Measurements from ENCODE around the gene POGK.
"Not testable (repeated sequence)": the region's sequence is repeated elsewhere in the genome, so short reads cannot be mapped to it uniquely, and the experiment has no call there.

The POGK gene

GRCh38 chr1:166869318-166870099 is 30.2 kb downstream of the POGK start:
- ATAC-seq (replicated peaks) (no peak), DNase-seq (no peak)
- Mint-ChIP-seq H3K4me1 (ENCODE audit: low read depth in 2 of 2) (peaks cover 17 to 36% of the 10 kb centered on the region in 2 donors), H3K9me3 (no peaks in the 10 kb centered on the region), H3K4me3 (no peak overlapping the region), H3K27me3 (no peaks in the 10 kb centered on the region), H3K27ac (peak overlapping the region in 1 of 2 donors; percentile 22), H3K36me3 (ENCODE audit: insufficient read depth) (peaks cover 38% of the 10 kb centered on the region)

- no peak for ATAC-seq (replicated peaks)
- Mint-ChIP-seq H3K9me3 (no peaks in the 10 kb centered on the region), H3K4me3 (no peak overlapping the region), H3K27me3 (no peaks in the 10 kb centered on the region), H3K36me3 (ENCODE audit: insufficient read depth) (peaks cover 31% of the 10 kb centered on the region), H3K27ac (peak overlapping the region; percentile 61 to 74), H3K4me1 (ENCODE audit: low read depth in 2 of 2) (peaks cover 24 to 45% of the 10 kb centered on the region in 2 donors)
- DNase-seq, result no peak
These were observed 31.3 kb downstream of the POGK start for GRCh38 chr1:166870584-166870983.

- DNase-seq (no peak), ATAC-seq (replicated peaks) (no peak)
- Mint-ChIP-seq H3K27ac (no peak overlapping the region), H3K27me3 (no peaks in the 10 kb centered on the region), H3K9me3 (no peaks in the 10 kb centered on the region), H3K36me3 (ENCODE audit: insufficient read depth) (peaks cover 13% of the 10 kb centered on the region), H3K4me1 (ENCODE audit: low read depth in 2 of 2) (peaks cover 24 to 36% of the 10 kb centered on the region in 2 donors), H3K4me3 (peak overlapping the region; percentile 82 to 87)
These were observed 35.2 kb downstream of the POGK start for GRCh38 chr1:166874464-166874863.

- Mint-ChIP-seq H3K36me3 (ENCODE audit: insufficient read depth) (peaks cover 13% of the 10 kb centered on the region), H3K27ac (peak overlapping the region; percentile 92 to 93), H3K9me3 (no peaks in the 10 kb centered on the region), H3K4me3 (peak overlapping the region; percentile 82 to 87), H3K27me3 (no peaks in the 10 kb centered on the region), H3K4me1 (ENCODE audit: low read depth in 2 of 2) (peaks cover 22 to 28% of the 10 kb centered on the region in 2 donors)
- no peak for DNase-seq
- ATAC-seq (replicated peaks), result no peak
These were observed 36.0 kb downstream of the POGK start for GRCh38 chr1:166875302-166875733.

GRCh38 chr1:166875734-166876539 is 36.7 kb downstream of the POGK start, which contains the start of gene TADA1:
Gene TADA1 (minus strand): TSS chr1:166876264. CDS start chr1:166876233, 31 bp downstream.
- ATAC-seq (replicated peaks), result peak; percentile 86
- H3K4me3 Mint-ChIP-seq, result peak within 1 kb of the TSS; percentile 82 to 87
- no peaks in the 10 kb centered on the region for H3K9me3 Mint-ChIP-seq
- no peaks in the 10 kb centered on the region for H3K27me3 Mint-ChIP-seq
- DNase-seq, result peak; percentile 96 to 97 (median 96)
- H3K36me3 Mint-ChIP-seq (ENCODE audit: insufficient read depth), result peaks cover 13% of the 10 kb centered on the region
- peak within 1 kb of the TSS; percentile 92 to 93 for H3K27ac Mint-ChIP-seq
- H3K4me1 Mint-ChIP-seq (ENCODE audit: low read depth in 2 of 2), result peaks cover 22% of the 10 kb centered on the region in 2 donors

GRCh38 chr1:166876540-166876838 is 37.2 kb downstream of the POGK start:
- Mint-ChIP-seq H3K36me3 (ENCODE audit: insufficient read depth) (peaks cover 13% of the 10 kb centered on the region), H3K27me3 (no peaks in the 10 kb centered on the region), H3K27ac (peak overlapping the region; percentile 92 to 93), H3K9me3 (no peaks in the 10 kb centered on the region), H3K4me3 (peak overlapping the region; percentile 82 to 87), H3K4me1 (ENCODE audit: low read depth in 2 of 2) (peaks cover 20 to 22% of the 10 kb centered on the region in 2 donors)
- peak; percentile 1 for ATAC-seq (replicated peaks)
- no peak for DNase-seq

- not testable (repeated sequence) for H3K4me3 Mint-ChIP-seq; ATAC-seq (replicated peaks); DNase-seq; H3K27me3 Mint-ChIP-seq; H3K27ac Mint-ChIP-seq; H3K9me3 Mint-ChIP-seq
- Mint-ChIP-seq H3K4me1 (ENCODE audit: low read depth in 2 of 2) (peaks cover 13 to 15% of the 10 kb centered on the region in 2 donors), H3K36me3 (ENCODE audit: insufficient read depth) (peaks cover 13% of the 10 kb centered on the region)
These were observed 39.1 kb downstream of the POGK start for GRCh38 chr1:166878173-166878917.

GRCh38 chr1:166882893-166883292 is 43.6 kb downstream of the POGK start:
- Mint-ChIP-seq H3K27ac (no peak overlapping the region), H3K36me3 (ENCODE audit: insufficient read depth) (no peaks in the 10 kb centered on the region)
- no peak for ATAC-seq (replicated peaks)

GRCh38 chr1:166884040-166884642 is 44.9 kb downstream of the POGK start:
- Mint-ChIP-seq H3K9me3 (no peaks in the 10 kb centered on the region), H3K27me3 (peaks cover 23 to 30% of the 10 kb centered on the region in 2 donors), H3K4me3 (peak overlapping the region in 1 of 2 donors; percentile 50), H3K4me1 (ENCODE audit: low read depth in 2 of 2) (peaks cover 13 to 16% of the 10 kb centered on the region in 2 donors), H3K36me3 (ENCODE audit: insufficient read depth) (no peaks in the 10 kb centered on the region), H3K27ac (no peak overlapping the region)
- DNase-seq (peak in 2 of 3 experiments; percentile 7 to 10), ATAC-seq (replicated peaks) (peak; percentile 70)

More at GRCh38 chr1:166882893-166883292, 43.6 kb downstream of the POGK start:
- no peaks in the 10 kb centered on the region for H3K9me3 Mint-ChIP-seq
- DNase-seq, result no peak
- H3K4me3 Mint-ChIP-seq, result no peak overlapping the region
- H3K4me1 Mint-ChIP-seq (ENCODE audit: low read depth in 2 of 2), result peaks cover 13 to 16% of the 10 kb centered on the region in 2 donors
- peaks cover 16 to 30% of the 10 kb centered on the region in 2 donors for H3K27me3 Mint-ChIP-seq

- H3K27me3 Mint-ChIP-seq, result peaks cover 24 to 30% of the 10 kb centered on the region in 2 donors
- H3K4me1 Mint-ChIP-seq (ENCODE audit: low read depth in 2 of 2), result peaks cover 13 to 16% of the 10 kb centered on the region in 2 donors
- H3K27ac Mint-ChIP-seq, result no peak overlapping the region
- no peak for DNase-seq
- H3K4me3 Mint-ChIP-seq, result no peak overlapping the region
- peak; percentile 62 for ATAC-seq (replicated peaks)
- H3K36me3 Mint-ChIP-seq (ENCODE audit: insufficient read depth), result no peaks in the 10 kb centered on the region
- H3K9me3 Mint-ChIP-seq, result no peaks in the 10 kb centered on the region
These were observed 45.7 kb downstream of the POGK start for GRCh38 chr1:166884971-166885370.

- Mint-ChIP-seq H3K27me3 (peaks cover 28 to 47% of the 10 kb centered on the region in 2 donors), H3K4me1 (ENCODE audit: low read depth in 2 of 2) (peaks cover 11 to 15% of the 10 kb centered on the region in 2 donors), H3K9me3 (no peaks in the 10 kb centered on the region), H3K4me3 (no peak overlapping the region), H3K27ac (no peak overlapping the region), H3K36me3 (ENCODE audit: insufficient read depth) (no peaks in the 10 kb centered on the region)
- ATAC-seq (replicated peaks) (no peak), DNase-seq (no peak)
These were observed 49.3 kb downstream of the POGK start for GRCh38 chr1:166888373-166889111.

GRCh38 chr1:166889776-166890175 is 50.5 kb downstream of the POGK start:
- DNase-seq (no peak), ATAC-seq (replicated peaks) (no peak)
- H3K27ac Mint-ChIP-seq, result no peak overlapping the region
- H3K36me3 Mint-ChIP-seq (ENCODE audit: insufficient read depth), result no peaks in the 10 kb centered on the region
- peaks cover 5 to 8% of the 10 kb centered on the region in 2 donors for H3K4me1 Mint-ChIP-seq (ENCODE audit: low read depth in 2 of 2)
- H3K9me3 Mint-ChIP-seq, result no peaks in the 10 kb centered on the region
- peaks cover 30 to 47% of the 10 kb centered on the region in 2 donors for H3K27me3 Mint-ChIP-seq
- H3K4me3 Mint-ChIP-seq, result no peak overlapping the region
